Panc1 (cell line): Measurements from ENCODE around the gene SVIL. TPM values are rescaled to one million over a fixed set of nuclear protein-coding genes. Genes with fewer than 3 reads are reported as not detected.
"Not testable (repeated sequence)": the region's sequence is repeated elsewhere in the genome, so short reads cannot be mapped to it uniquely, and the experiment has no call there.

Experiments
- ATAC-seq: fragments of 200-7000 bp; cut with Tn5 transposase; 2 replicates; pipeline ENCODE4 v1.9.1; 2020; ENCODE audit warnings: mild to moderate bottlenecking, moderate library complexity
- BruUV-seq: library from RNA; stranded (reverse); fragments of 400-500 nt; replicated peaks from 2 replicates; lab custom pipeline; 2021; lab: Mats Ljungman, UMichigan
- CTCF ChIA-PET: fragments of 300-600 bp; sonication (Branson Sonifier 250); formaldehyde crosslinking; loops from one replicate; lab custom pipeline; 2022; ENCODE audit warnings: antibody characterized with exemption; lab: Charles Lee
- POLR2A ChIA-PET: fragments of 300-600 bp; sonication (Branson Sonifier 250); formaldehyde crosslinking; loops from one replicate; lab custom pipeline; 2022; ENCODE audit warnings: antibody characterized with exemption; lab: Charles Lee
- DNase-seq: peaks from one replicate; pipeline ENCODE4 v3.0.0-alpha.2; 2010; ENCODE audit warnings: low read depth, low spot score
- H3K27ac ChIP-seq: 2 replicates; pipeline ENCODE4 v1.5.1; 2011; ENCODE audit warnings: mild to moderate bottlenecking, low read length, inconsistent platforms
- H3K27me3 ChIP-seq: fragments of 200-500 bp; sonication (Bioruptor generic); 2 replicates; pipeline ENCODE4 v1.6.0; 2014; ENCODE audit warnings: low read length, inconsistent platforms; ENCODE audit not compliant: control insufficient read depth, insufficient read depth
- H3K36me3 ChIP-seq: fragments of 200-500 bp; sonication (Bioruptor generic); 2 replicates; pipeline ENCODE4 v1.5.1; 2014; ENCODE audit warnings: inconsistent platforms, mild to moderate bottlenecking, low read length, moderate library complexity; ENCODE audit not compliant: control insufficient read depth, insufficient read depth
- H3K4me1 ChIP-seq: 2 replicates; pipeline ENCODE4 v1.5.1; 2011; ENCODE audit warnings: inconsistent platforms, mild to moderate bottlenecking, low read length, moderate library complexity; ENCODE audit not compliant: control insufficient read depth, insufficient read depth
- H3K4me3 ChIP-seq, 2 experiments: 2 replicates each; pipeline ENCODE4 v1.5.1; 2011 to 2012; ENCODE audit warnings: low read depth in 2 of 2, low read length in 2 of 2, mild to moderate bottlenecking in 2 of 2, inconsistent platforms in 1 of 2, moderate library complexity in 1 of 2
- H3K9me3 ChIP-seq: fragments of 200-500 bp; sonication (Bioruptor generic); 2 replicates; pipeline ENCODE4 v1.5.1; 2014; ENCODE audit warnings: low read depth, mild to moderate bottlenecking, inconsistent platforms, low read length, moderate library complexity; ENCODE audit not compliant: control insufficient read depth, insufficient read depth
- CTCF ChIP-seq: fragments of 450-650 bp; IDR thresholded peaks from 2 replicates; pipeline ENCODE4 v1.5.1; 2017; ENCODE audit warnings: mild to moderate bottlenecking
- POLR2AphosphoS5 ChIP-seq: IDR thresholded peaks from 2 replicates; pipeline ENCODE4 v1.6.1; 2012; ENCODE audit warnings: mild to moderate bottlenecking, low read depth, low read length, moderate library complexity
- REST ChIP-seq, 2 experiments: IDR thresholded peaks; 2 replicates each; pipeline ENCODE4 v1.6.1; 2011 to 2012; ENCODE audit warnings: low read depth in 2 of 2, control low read depth in 1 of 2, low read length in 1 of 2, mild to moderate bottlenecking in 1 of 2, moderate library complexity in 1 of 2; ENCODE audit not compliant: insufficient read depth in 1 of 2
- SIN3A ChIP-seq: IDR thresholded peaks from 2 replicates; pipeline ENCODE4 v1.6.1; 2012; ENCODE audit warnings: low read depth, mild to moderate bottlenecking, low read length, moderate library complexity, borderline replicate concordance; ENCODE audit not compliant: insufficient read depth
- TCF7L2 ChIP-seq: IDR thresholded peaks from 2 replicates; pipeline ENCODE4 v1.6.1; 2011; ENCODE audit warnings: mild to moderate bottlenecking, low read depth, low read length, inconsistent platforms
- in situ Hi-C: cut with HindIII; loops from 2 replicates; pipeline ENCODE4 v1.10.0; 2016; ENCODE audit warnings: low sequenced_read_pairs, low pct_unique_long_range_greater_than_20kb
- intact Hi-C: fragments of 100-400 bp; cut with micrococcal nuclease; formaldehyde crosslinking; loops from one replicate; pipeline ENCODE4 v1.10.0; 2022; ENCODE audit not compliant: unreplicated experiment
- total RNA-seq: library from RNA; stranded (reverse); gene quantifications from one replicate; pipeline ENCODE4 v1.2.1, GENCODE V29; 2021; ENCODE audit not compliant: unreplicated experiment

Gene SVIL
- total RNA-seq, 1 experiment from 2014 or later, result 72.8 TPM

GRCh38 chr10:29450405-29450804 is 184.4 kb downstream of the SVIL start:
- Histone ChIP-seq H3K4me3 (no peak overlapping the region), H3K9me3 (no peaks in the 10 kb centered on the region), H3K27ac (no peak overlapping the region), H3K36me3 (no peaks in the 10 kb centered on the region), H3K27me3 (no peaks in the 10 kb centered on the region), H3K4me1 (no peaks in the 10 kb centered on the region)
- POLR2A ChIA-PET, result no interaction called here
- no peak for ATAC-seq
- in situ Hi-C loops, result no loop called here
- DNase-seq, result no peak
- intact Hi-C loops, result no loop called here
- CTCF ChIA-PET, result no interaction called here
- no TSS peak for BruUV-seq
- no peak for TF ChIP-seq TCF7L2

- H3K4me1 ChIP-seq, CTCF ChIA-PET, in situ Hi-C loops, BruUV-seq, H3K9me3 ChIP-seq, H3K36me3 ChIP-seq, H3K4me3 ChIP-seq, POLR2A ChIA-PET, H3K27me3 ChIP-seq, H3K27ac ChIP-seq: not testable (repeated sequence)
- ATAC-seq (peak; percentile 95), DNase-seq (peak; percentile 36)
- intact Hi-C loops, result loop anchor here (5.0 kb wide), 1 partner anchor 72 kb away; no protein-coding TSS in a partner anchor
- TF ChIP-seq CTCF, result peak; percentile 70
Observed at GRCh38 chr10:29448756-29449592, 185.8 kb downstream of the SVIL start.

GRCh38 chr10:29448125-29448524 is 186.6 kb downstream of the SVIL start:
- no peak overlapping the region for H3K4me3 ChIP-seq
- no peaks in the 10 kb centered on the region for H3K4me1 ChIP-seq
- no peaks in the 10 kb centered on the region for H3K9me3 ChIP-seq
- in situ Hi-C loops (no loop called here), intact Hi-C loops (loop anchor here (5.0 kb wide), 1 partner anchor 71 kb away; no protein-coding TSS in a partner anchor)
- no TSS peak for BruUV-seq
- no peak for DNase-seq
- ATAC-seq, result no peak
- TF ChIP-seq REST (IDR thresholded peaks at IDR 0.05; ENCODE audit: insufficient read depth in 1 of 2, low read depth in 2 of 2, low read length in 1 of 2), result no peak
- TF ChIP-seq CTCF, result no peak
- TF ChIP-seq TCF7L2, result no peak
- no peak for TF ChIP-seq SIN3A
- TF ChIP-seq POLR2AphosphoS5, result no peak
- H3K36me3 ChIP-seq, result no peaks in the 10 kb centered on the region
- H3K27me3 ChIP-seq, result no peaks in the 10 kb centered on the region
- H3K27ac ChIP-seq, result no peak overlapping the region
- CTCF ChIA-PET, result no interaction called here
- POLR2A ChIA-PET, result no interaction called here
